Hepatocyte (in vitro differentiated cells): Measurements from ENCODE around the gene CARM1.

Experiments used
- EZH2 ChIP-seq: fragments of 200-600 bp; sonication (generic); IDR thresholded peaks from 2 replicates; pipeline ENCODE4 v1.6.1; 2016; ENCODE audit warnings: antibody characterized with exemption, mild to moderate bottlenecking, borderline replicate concordance
- EZH2phosphoT487 ChIP-seq: fragments of 200-600 bp; sonication (generic); IDR thresholded peaks from one replicate; pipeline ENCODE4 v1.6.1; 2018; ENCODE audit warnings: antibody characterized with exemption, mild to moderate bottlenecking, low read depth, moderate library complexity; ENCODE audit not compliant: unreplicated experiment, severe bottlenecking
- TF ChIP-seq, protein P1 (sequence below): fragments of 200-600 bp; sonication (generic); IDR thresholded peaks from 2 replicates; pipeline ENCODE4 v1.5.1; 2016; ENCODE audit warnings: antibody characterized with exemption, mild to moderate bottlenecking; ENCODE audit not compliant: poor library complexity

GRCh38 chr19:10882108-10882457, 10.7 kb downstream of the CARM1 start:
- TF ChIP-seq, protein P1, sequence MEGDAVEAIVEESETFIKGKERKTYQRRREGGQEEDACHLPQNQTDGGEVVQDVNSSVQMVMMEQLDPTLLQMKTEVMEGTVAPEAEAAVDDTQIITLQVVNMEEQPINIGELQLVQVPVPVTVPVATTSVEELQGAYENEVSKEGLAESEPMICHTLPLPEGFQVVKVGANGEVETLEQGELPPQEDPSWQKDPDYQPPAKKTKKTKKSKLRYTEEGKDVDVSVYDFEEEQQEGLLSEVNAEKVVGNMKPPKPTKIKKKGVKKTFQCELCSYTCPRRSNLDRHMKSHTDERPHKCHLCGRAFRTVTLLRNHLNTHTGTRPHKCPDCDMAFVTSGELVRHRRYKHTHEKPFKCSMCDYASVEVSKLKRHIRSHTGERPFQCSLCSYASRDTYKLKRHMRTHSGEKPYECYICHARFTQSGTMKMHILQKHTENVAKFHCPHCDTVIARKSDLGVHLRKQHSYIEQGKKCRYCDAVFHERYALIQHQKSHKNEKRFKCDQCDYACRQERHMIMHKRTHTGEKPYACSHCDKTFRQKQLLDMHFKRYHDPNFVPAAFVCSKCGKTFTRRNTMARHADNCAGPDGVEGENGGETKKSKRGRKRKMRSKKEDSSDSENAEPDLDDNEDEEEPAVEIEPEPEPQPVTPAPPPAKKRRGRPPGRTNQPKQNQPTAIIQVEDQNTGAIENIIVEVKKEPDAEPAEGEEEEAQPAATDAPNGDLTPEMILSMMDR: no peak
- TF ChIP-seq EZH2 (no peak), EZH2phosphoT487 (no peak)
